HuH-7 (cell line): Measurements from ENCODE around the gene CDK2.

ENCODE experiments used
- DNase-seq: peaks from one replicate; pipeline ENCODE4 v3.0.0; 2011; ENCODE audit warnings: low spot score

CDK2 gene

DNA sequence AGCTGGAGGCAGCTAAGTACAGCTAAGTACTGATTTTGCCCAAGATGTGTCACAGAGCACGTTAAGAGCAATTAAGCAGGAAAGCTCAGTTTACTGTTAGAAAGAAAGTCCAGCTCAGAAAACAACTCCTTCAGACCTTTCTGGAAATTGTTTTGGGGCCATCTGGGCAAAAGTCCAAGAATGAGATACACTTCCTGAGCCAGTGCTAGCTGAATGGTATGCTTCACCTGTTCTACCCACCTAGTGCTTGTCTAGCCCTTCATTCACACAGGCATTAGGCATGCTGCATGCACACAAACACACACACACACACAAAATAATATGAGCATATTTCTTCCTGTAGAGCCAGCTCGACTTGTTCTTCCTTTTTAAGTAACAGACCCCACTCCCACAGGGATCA, 47.6 kb downstream of the CDK2 start:
- DNase-seq, result no peak

DNA sequence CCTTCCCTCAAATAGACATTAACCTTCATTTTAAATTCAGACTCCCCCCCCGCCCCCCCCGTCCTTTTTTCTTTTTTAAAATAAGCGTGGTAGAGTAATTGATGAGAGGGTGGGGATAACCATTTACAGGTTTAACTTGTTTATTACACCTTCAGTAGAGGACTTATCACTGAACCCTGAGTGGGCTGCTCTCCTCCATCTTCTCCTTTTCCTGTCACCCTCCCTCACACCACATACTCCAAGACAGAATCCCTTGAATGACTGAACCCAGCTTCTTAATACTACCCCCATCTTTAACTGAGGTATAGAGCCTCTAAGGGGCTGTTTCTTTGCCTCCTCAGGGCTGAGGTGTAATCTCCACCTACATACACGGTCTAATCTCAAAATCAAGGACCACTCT, 50.6 kb downstream of the CDK2 start:
- DNase-seq, result no peak

DNA sequence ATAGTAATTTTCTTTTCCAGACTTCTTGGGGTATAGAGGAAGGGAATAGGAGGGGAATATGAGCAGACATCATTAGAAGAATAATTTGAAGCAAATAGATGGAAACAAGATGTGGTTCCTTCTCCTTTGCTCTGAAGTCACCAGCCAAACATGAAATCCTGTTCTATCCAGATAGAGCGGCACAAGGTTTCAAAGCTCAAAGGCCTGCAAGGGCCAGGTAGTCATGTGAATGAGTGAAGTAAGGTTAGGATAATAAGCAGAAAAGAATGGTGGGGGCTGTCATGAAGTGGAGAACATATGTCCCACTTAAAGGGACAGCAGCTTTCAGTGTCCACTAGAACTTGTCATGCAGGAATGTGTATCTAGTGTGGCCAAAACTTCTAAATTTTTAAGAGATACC, 51.7 kb downstream of the CDK2 start:
- no peak for DNase-seq

DNA sequence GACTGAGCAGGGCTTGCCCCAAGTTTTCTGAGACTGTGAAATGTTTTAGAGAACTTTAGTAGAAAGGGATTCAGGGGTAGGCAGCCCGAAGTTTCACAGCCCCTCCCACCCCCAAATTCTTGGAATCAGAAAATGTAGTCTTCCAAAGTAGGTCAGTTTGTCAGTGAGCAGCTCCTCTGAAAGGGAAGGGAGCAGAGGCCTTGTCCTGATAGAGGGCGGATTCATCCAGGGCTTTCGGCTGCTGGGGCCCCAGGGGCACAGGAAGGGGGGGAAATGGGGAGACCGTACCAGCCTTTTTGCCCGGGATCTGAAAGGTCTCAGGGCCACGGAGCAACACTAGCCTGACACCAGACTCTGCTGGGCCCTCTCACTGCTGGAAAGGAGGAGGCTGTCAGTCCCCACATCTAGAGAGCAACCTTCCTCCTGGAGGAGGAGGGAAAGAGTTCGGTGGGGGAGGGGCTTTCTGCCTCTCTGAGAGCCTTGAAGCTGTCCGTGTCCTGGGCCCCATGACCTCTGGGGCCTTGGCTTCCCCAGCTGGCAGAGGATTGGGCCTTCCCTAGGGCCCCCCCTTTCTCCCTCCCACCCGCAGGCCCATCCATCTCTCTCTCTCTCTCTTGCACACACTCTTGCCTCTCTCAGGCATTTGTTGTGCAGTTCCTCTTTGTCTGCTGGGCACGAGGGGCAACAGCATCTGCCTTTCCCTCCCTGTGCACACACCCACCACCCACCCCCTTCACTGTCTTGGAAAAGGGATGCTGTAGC, 54.0 kb downstream of the CDK2 start, which contains the start of gene IKZF4:
TSS of gene IKZF4 (plus strand) at position 621 of the 762 bp plus-strand sequence. CDS start 451 bp downstream, outside the sequence.
- no peak for DNase-seq

DNA sequence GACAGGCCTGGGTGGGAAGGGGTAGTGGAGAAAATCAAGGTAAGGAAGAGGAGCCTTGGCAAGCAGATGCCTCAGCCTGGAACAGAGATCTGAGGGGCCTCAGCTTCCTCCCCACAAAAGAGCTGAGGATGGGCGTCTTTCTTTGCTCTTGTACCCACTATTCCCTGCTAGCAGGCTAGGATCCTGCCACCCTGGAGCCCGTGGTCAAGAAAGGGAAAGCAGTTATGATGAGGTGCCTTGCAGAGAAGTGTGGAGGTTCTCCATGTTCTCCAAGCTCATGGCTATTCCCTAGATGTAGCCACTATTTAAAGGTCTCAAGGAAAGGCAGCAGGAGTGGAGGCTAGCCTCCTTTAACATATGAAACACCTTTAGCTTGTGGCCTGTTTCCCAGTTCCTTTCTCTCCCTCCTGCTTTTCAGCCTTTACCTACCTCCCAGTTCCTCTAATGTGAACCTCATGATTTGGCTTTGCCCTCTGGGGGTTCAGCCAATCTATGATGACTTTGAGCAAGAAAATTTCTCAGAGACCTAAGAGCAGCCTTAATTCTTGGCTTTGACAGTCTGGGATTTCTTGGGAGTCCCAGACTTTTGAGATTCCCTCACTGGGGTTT, 55.4 kb downstream of the CDK2 start:
- no peak for DNase-seq
